HG03280 (cell line): ENCODE results near the gene ZFP64.

ENCODE experiments used
- ATAC-seq: cut with Tn5 transposase; IDR thresholded peaks from one replicate; pipeline ENCODE4 v1.9.1; 2021; ENCODE audit warnings: mild to moderate bottlenecking, moderate library complexity; ENCODE audit not compliant: unreplicated experiment

ZFP64 gene

DNA sequence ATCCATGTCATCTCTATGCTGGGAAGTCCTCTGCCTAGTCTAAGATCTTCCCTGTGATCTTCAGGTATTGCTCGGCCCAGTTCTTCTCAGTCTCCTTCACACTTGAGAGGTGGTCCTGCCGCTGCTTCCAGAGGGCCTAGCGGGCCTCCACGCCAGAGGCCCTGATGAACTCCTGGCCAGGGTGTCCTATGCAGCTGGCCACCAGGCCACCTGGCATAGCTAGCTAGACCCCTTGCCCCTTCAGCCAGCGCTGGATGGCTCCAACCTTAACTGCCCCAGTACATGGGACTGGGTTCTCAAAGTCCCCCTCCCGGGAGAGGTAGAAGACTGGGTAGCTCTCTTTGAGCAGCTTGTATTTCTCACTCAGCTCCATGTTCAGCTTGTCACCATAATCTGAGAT lies 81.1 kb downstream of the ZFP64 start:
- no peak for ATAC-seq

DNA sequence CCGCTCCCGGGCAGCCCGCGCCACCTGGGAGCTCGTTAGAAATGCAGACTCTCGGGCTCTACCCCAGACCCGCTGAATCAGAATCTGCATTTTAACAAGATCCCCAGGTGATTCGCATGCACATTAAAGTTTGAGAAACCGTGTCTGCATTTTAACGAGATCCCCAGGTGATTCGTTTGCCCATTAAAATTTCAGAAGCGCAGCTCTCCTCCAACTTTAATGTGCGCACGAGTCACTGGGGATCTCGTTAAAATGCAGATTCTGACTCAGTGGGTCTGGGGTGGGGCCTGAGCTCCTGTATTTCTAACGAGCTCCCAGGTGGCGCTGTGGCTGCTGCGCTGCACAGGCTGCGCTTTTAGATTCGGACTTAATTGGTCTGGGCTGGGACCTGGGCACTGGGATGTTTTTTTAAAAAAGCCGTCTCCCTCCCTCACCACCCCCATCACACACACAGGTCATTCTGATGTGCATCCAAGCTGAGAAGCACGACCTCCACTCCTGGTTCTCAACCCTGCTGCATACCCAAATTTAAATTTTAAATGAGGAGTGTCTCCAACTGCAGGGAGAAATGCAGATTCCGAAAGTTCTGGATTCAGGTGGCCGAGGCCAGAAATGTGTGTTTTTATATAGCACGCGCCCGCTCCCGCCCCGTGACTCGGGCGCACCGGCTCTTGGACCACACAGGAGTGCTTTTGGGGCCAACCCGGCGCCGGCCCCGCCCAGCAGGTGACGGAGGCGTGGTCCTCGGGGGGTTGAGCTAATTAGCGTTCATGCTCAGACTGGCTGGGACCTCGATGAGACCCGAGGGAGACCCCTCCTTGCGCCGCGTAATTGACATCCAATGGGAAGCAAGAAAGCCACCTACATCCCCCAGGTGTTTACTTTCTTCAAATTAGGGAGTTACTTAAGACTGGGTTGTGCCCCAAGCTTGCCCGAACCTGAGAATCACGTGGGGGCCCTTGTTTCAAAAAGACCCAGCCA lies 85.8 kb downstream of the ZFP64 start:
- no peak for ATAC-seq

GRCh38 chr20:52104546-52105441 lies 86.8 kb downstream of the ZFP64 start:
- no peak for ATAC-seq

DNA sequence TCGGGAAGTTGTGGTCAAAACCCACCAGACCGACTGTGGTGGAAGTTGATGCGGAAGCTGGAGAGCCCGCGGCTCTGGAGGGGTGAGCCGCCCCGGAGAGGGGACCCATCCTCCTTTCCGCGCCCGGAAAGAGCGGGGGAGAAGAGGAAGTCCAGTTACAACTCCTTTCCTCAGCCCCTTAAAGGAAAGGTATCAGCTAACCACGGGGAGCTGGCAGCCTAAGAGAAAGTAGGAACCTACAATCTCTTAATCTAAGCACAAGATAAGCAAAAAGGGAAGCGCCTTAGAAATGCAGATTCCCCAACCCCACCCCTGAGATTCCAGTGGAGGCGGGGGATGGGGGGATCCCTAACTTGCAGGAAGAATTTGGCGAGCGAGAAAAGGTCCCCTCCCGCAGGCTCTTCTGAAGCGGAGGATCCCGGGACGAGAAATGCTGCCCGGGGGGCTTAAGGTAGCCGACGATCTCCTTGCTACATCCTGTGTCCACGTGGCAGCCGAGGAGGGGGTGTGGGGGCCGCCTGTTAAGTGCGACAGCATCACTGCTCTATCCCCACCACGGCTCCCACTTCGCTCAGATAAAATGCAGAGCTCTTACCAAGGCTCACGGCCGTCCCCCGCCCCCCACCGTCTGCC lies 87.5 kb downstream of the ZFP64 start:
- no peak for ATAC-seq

GRCh38 chr20:52103335-52103912 lies 88.2 kb downstream of the ZFP64 start:
- ATAC-seq = no peak

DNA sequence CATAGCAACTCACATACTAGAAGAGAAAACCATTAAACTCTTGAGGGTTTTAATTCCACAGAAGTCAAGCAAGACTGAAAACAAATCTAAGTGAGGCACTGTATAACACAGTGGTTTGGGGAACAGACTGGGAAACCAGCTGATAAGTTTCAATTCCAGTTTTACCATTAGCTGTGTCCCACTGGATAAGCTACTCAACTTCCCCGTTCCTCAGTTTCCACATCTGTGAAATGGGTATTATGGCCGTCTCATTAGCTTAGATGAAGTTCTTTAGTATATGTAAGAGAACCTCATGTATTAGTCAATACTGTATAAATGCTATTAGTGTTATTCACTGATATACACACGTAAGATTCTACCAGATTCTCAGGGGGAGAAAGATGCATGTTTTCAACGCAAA lies 89.0 kb downstream of the ZFP64 start:
- no peak for ATAC-seq

DNA sequence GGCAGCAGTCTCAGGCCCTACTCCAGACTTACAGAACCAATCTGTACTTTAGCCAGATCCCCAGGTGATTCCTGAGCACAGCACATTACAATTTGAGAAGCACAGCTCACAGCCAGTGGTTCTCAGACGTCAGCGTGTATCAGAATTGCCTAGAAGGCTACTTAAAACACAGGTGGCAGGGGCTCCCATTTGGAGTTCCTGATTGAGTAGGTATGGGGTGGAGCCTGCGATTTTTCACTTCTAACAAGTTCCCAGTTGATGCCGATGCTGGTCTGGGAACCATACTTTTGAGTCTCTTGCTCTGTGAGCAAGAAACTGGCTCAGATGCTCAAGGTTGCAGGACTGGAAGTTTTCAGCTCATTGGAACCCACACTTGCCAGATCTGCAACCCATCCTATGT lies 89.5 kb downstream of the ZFP64 start:
- no peak for ATAC-seq
